Measurements from ENCODE around the gene HBA1. TPM values are rescaled to one million over a fixed set of nuclear protein-coding genes. Genes with fewer than 3 reads are reported as not detected.

Gene HBA1
- total and polyA plus RNA-seq, 2 of the 4 experiments (the other 2 are of a cell fraction): 0.21 TPM; not detected in 1

- H3K9me1 ChIP-seq (ENCODE audit: insufficient read depth, low read length): no peaks in the 10 kb centered on the region
- no peak overlapping the region for H3K18ac ChIP-seq (ENCODE audit: low read depth, low read length)
- no peak overlapping the region for H2BK20ac ChIP-seq (ENCODE audit: low read depth, low read length)
- peaks cover 5% of the 10 kb centered on the region; the same call in 1 of the 2 replicates for H3K4me1 ChIP-seq (ENCODE audit: control insufficient read depth, insufficient read depth, low read length)
- 0 out of 4 replicates have a peak, but pooled peaks cover 0 to 8% of the 10 kb centered on the region in 2 experiments for H3K79me1 ChIP-seq (ENCODE audit: low read depth in 1 of 2, low read length in 2 of 2)
- no peak overlapping the region for H2BK120ac ChIP-seq (ENCODE audit: low read depth, low read length)
- peaks cover 18% of the 10 kb centered on the region for H4K20me1 ChIP-seq (ENCODE audit: insufficient read depth, low read length)
- intact Hi-C loops (cut with micrococcal nuclease): loop anchor here (5.0 kb wide), 1 partner anchor 46 kb away; the partner anchor contains the start of gene NPRL3
- no peak overlapping the region for H4K5ac ChIP-seq (ENCODE audit: low read depth, low read length)
- in situ Hi-C loops (cut with MboI; ENCODE audit: low sequenced_read_pairs): loop anchor here (5.0 kb wide), 1 partner anchor 76 kb away; no protein-coding TSS in a partner anchor
- no peak overlapping the region for H3K4ac ChIP-seq (ENCODE audit: low read depth, low read length)
- ATAC-seq (ENCODE audit: low read depth) (no peak), DNase-seq (no peak)
- H2BK15ac ChIP-seq (ENCODE audit: low read depth, low read length): no peak overlapping the region
- no peak overlapping the region for H2BK5ac ChIP-seq (ENCODE audit: low read depth, low read length, poor library complexity, severe bottlenecking)
- no peak overlapping the region for H3K4me2 ChIP-seq (ENCODE audit: low read depth, low read length)
- CTCF ChIA-PET: no interaction called here
- BruUV-seq (replicated peaks): no TSS peak
- no peak overlapping the region for H3K9ac ChIP-seq (ENCODE audit: low read depth, low read length)
- no peak overlapping the region for H4K91ac ChIP-seq (ENCODE audit: insufficient read depth, low read depth, low read length)
- H2AK9ac ChIP-seq (replicated peaks; ENCODE audit: low read depth, low read length, poor library complexity): no peak overlapping the region
- no peak overlapping the region for H3K4me3 ChIP-seq (ENCODE audit: insufficient read depth, low read depth, low read length)
- no peak overlapping the region for H2AFZ ChIP-seq (replicated peaks; ENCODE audit: low read length, poor library complexity)
- no peak overlapping the region for H3K14ac ChIP-seq (replicated peaks; ENCODE audit: low read depth, low read length)
- WGBS, 2 experiments (ENCODE audit: extremely low coverage in 2 of 2, insufficient read length in 1 of 2): 83% methylated on average over 3 of the region's 7 CpGs; no CpG with 5 or more reads in 1 of the 2 experiments
- no peaks in the 10 kb centered on the region for H3K9me3 ChIP-seq (ENCODE audit: control insufficient read depth, insufficient read depth, low read length)
- H3K27me3 ChIP-seq (ENCODE audit: control insufficient read depth, insufficient read depth, low read length): peaks cover 16% of the 10 kb centered on the region
- H3K36me3 ChIP-seq (ENCODE audit: control insufficient read depth, insufficient read depth, low read length): peaks cover 16% of the 10 kb centered on the region
- dilution Hi-C loops (cut with HindIII; ENCODE audit: low sequenced_read_pairs, unreplicated experiment): no loop called here
- no peak overlapping the region for H2AK5ac ChIP-seq (ENCODE audit: low read depth, low read length)
- TF ChIP-seq MAZ (IDR thresholded peaks at IDR 0.05; ENCODE audit: borderline replicate concordance, low read depth, low read length): no peak
- no peak for TF ChIP-seq SMC3 (IDR thresholded peaks at IDR 0.05; ENCODE audit: low read depth, low read length)
- no peak for TF ChIP-seq RCOR1 (IDR thresholded peaks at IDR 0.05; ENCODE audit: insufficient replicate concordance, low read length)
- TF ChIP-seq NFE2L2 (IDR thresholded peaks at IDR 0.05; ENCODE audit: low read depth, low read length): no peak
- TF ChIP-seq RFX5 (IDR thresholded peaks at IDR 0.05; ENCODE audit: low read depth, low read length): no peak
- no peak for TF ChIP-seq ELK1 (IDR thresholded peaks at IDR 0.05; ENCODE audit: borderline replicate concordance, low read depth, low read length)
- TF ChIP-seq USF2 (IDR thresholded peaks at IDR 0.05; ENCODE audit: low read depth, low read length): no peak
- no peak for TF ChIP-seq CEBPB (IDR thresholded peaks at IDR 0.05; ENCODE audit: low read depth, low read length)
- TF ChIP-seq CTCF (conservative IDR thresholded peaks at IDR 0.05; ENCODE audit: low read depth, low read length): no peak
- no peak for TF ChIP-seq RAD21 (IDR thresholded peaks at IDR 0.05; ENCODE audit: low read length)
- TF ChIP-seq POLR2A (IDR thresholded peaks at IDR 0.05; ENCODE audit: low read depth, low read length): no peak
- no peak for TF ChIP-seq FOS (IDR thresholded peaks at IDR 0.05; ENCODE audit: low read depth, low read length)
- no peak for TF ChIP-seq MAFK (IDR thresholded peaks at IDR 0.05; ENCODE audit: low read depth, low read length)
- TF ChIP-seq BHLHE40 (IDR thresholded peaks at IDR 0.05; ENCODE audit: low read depth, low read length): no peak
- no peak for TF ChIP-seq MXI1 (IDR thresholded peaks at IDR 0.05; ENCODE audit: borderline replicate concordance, low read depth, low read length)
- TF ChIP-seq CHD1 (IDR thresholded peaks at IDR 0.05; ENCODE audit: low read depth, low read length): no peak
- POLR2A ChIA-PET (ENCODE audit: unreplicated experiment): no interaction called here
- no peak overlapping the region for H3K23ac ChIP-seq (ENCODE audit: low read depth, low read length)
- H3K27ac ChIP-seq (ENCODE audit: insufficient read depth, low read length): no peak overlapping the region
- no peak overlapping the region for H4K8ac ChIP-seq (ENCODE audit: low read depth in 2 of 2, low read length in 2 of 2)
- H3K56ac ChIP-seq (ENCODE audit: extremely low read depth, insufficient read depth, low read length): no peak overlapping the region
These were observed 6.5 kb downstream of the HBA1 start for GRCh38 chr16:183005-183404.
